GM12874 (cell line): Measurements from ENCODE around the gene VWA8.

Experiments
- CTCF ChIP-seq: IDR thresholded peaks from 2 replicates; pipeline ENCODE4 v1.5.1; 2011; ENCODE audit warnings: low read depth, mild to moderate bottlenecking, control low read depth, low read length, moderate library complexity; ENCODE audit not compliant: insufficient read depth

Gene VWA8

GRCh38 chr13:41541142-41541938 is 419.6 kb downstream of the VWA8 start:
- no peak for TF ChIP-seq CTCF

GRCh38 chr13:41533266-41534052 is 427.4 kb downstream of the VWA8 start:
- no peak for TF ChIP-seq CTCF

GRCh38 chr13:41528021-41528420 is 432.9 kb downstream of the VWA8 start:
- no peak for TF ChIP-seq CTCF

- no peak for TF ChIP-seq CTCF
Measured at GRCh38 chr13:41520660-41521630, 440.0 kb downstream of the VWA8 start.

- TF ChIP-seq CTCF, result no peak
Measured at GRCh38 chr13:41520016-41520659, 440.8 kb downstream of the VWA8 start.
